ENCODE data around the gene DIO1. TPM values are rescaled to one million over a fixed set of nuclear protein-coding genes. Genes with fewer than 3 reads are reported as not detected.

Gene DIO1
- total RNA-seq, 2 donors from 2014 or later = not detected

- ATAC-seq (ENCODE audit: insufficient number of reproducible peaks, low FRiP score, low read depth) (peak; percentile 84), DNase-seq (ENCODE audit: low spot score) (peak; percentile 92)
- no peak for TF ChIP-seq CTCF (IDR thresholded peaks at IDR 0.05)
- peak within 1 kb of the TSS; percentile 96 for H3K4me3 ChIP-seq
- H3K9me3 ChIP-seq = no peaks in the 10 kb centered on the region
- H3K27ac ChIP-seq = peak within 1 kb of the TSS; percentile 83 to 88
- peaks cover 15 to 46% of the 10 kb centered on the region in 2 donors for H3K4me1 ChIP-seq (ENCODE audit: control insufficient read depth in 1 of 2, low read depth in 2 of 2)
- H3K36me3 ChIP-seq = no peaks in the 10 kb centered on the region
- no peaks in the 10 kb centered on the region for H3K27me3 ChIP-seq (replicated peaks; ENCODE audit: insufficient read depth)
These were observed 51.7 kb downstream of the DIO1 start, which contains the start of gene IFT25 for GRCh38 chr1:53945433-53946251. Gene IFT25 (minus strand): TSS chr1:53945699. CDS start chr1:53940082, 5,617 bp downstream.

- no peaks in the 10 kb centered on the region for H3K27me3 ChIP-seq (replicated peaks; ENCODE audit: insufficient read depth)
- H3K4me3 ChIP-seq = peak within 1 kb of the TSS; percentile 96
- H3K4me1 ChIP-seq (ENCODE audit: control insufficient read depth in 1 of 2, low read depth in 2 of 2) = peaks cover 15 to 46% of the 10 kb centered on the region in 2 donors
- ATAC-seq (ENCODE audit: insufficient number of reproducible peaks, low FRiP score, low read depth) (peak; percentile 84), DNase-seq (ENCODE audit: low spot score) (peak; percentile 19)
- H3K36me3 ChIP-seq = no peaks in the 10 kb centered on the region
- H3K27ac ChIP-seq = peak within 1 kb of the TSS; percentile 83 to 88
- TF ChIP-seq CTCF (IDR thresholded peaks at IDR 0.05) = no peak
- H3K9me3 ChIP-seq = no peaks in the 10 kb centered on the region
These were observed 52.5 kb downstream of the DIO1 start, which contains the start of gene LRRC42 for GRCh38 chr1:53946252-53947171. Gene LRRC42 (plus strand): TSS chr1:53946350. CDS start chr1:53952000, 5,650 bp downstream.

GRCh38 chr1:53947172-53947907 lies 53.4 kb downstream of the DIO1 start:
- peaks cover 15 to 46% of the 10 kb centered on the region in 2 donors for H3K4me1 ChIP-seq (ENCODE audit: control insufficient read depth in 1 of 2, low read depth in 2 of 2)
- TF ChIP-seq CTCF (IDR thresholded peaks at IDR 0.05) = no peak
- DNase-seq (ENCODE audit: low spot score) = no peak

GRCh38 chr1:53948291-53948690 lies 54.3 kb downstream of the DIO1 start:
- Histone ChIP-seq H3K9me3 (no peaks in the 10 kb centered on the region), H3K36me3 (peaks cover 7% of the 10 kb centered on the region), H3K27me3 (replicated peaks; ENCODE audit: insufficient read depth) (no peaks in the 10 kb centered on the region), H3K4me1 (ENCODE audit: control insufficient read depth in 1 of 2, low read depth in 2 of 2) (peaks cover 15 to 46% of the 10 kb centered on the region in 2 donors), H3K4me3 (no peak overlapping the region), H3K27ac (peak overlapping the region in 1 of 2 donors; percentile 76)
- DNase-seq (ENCODE audit: low spot score) (no peak), ATAC-seq (ENCODE audit: insufficient number of reproducible peaks, low FRiP score, low read depth) (no peak)
- TF ChIP-seq CTCF (IDR thresholded peaks at IDR 0.05) = no peak

More at GRCh38 chr1:53947172-53947907, 53.4 kb downstream of the DIO1 start:
- peak overlapping the region; percentile 76 to 83 for H3K27ac ChIP-seq
- H3K36me3 ChIP-seq = peaks cover 7% of the 10 kb centered on the region
- peak overlapping the region; percentile 96 for H3K4me3 ChIP-seq
- H3K9me3 ChIP-seq = no peaks in the 10 kb centered on the region
- no peak for ATAC-seq (ENCODE audit: insufficient number of reproducible peaks, low FRiP score, low read depth)
- no peaks in the 10 kb centered on the region for H3K27me3 ChIP-seq (replicated peaks; ENCODE audit: insufficient read depth)

Measured in thoracic aorta (tissue), 2 donors.